ENCODE data around the gene ITIH3.

GRCh38 chr3:52817221-52817620 lies 22.6 kb downstream of the ITIH3 start:
- TF ChIP-seq CTCF (IDR thresholded peaks at IDR 0.05): no peak
- no peak for TF ChIP-seq POLR2A (IDR thresholded peaks at IDR 0.05)
